PC-9 (cell line): ENCODE data around the gene NUDT17. TPM values are rescaled to one million over a fixed set of nuclear protein-coding genes. Genes with fewer than 3 reads are reported as not detected.

Experiments
- BruUV-seq: library from RNA; stranded (reverse); fragments of 400-500 nt; replicated peaks from 2 replicates; lab custom pipeline; 2021; lab: Mats Ljungman, UMichigan
- CTCF ChIA-PET: fragments of 300-600 bp; sonication (Branson Sonifier 250); formaldehyde crosslinking; loops from one replicate; lab custom pipeline; 2022; ENCODE audit warnings: antibody characterized with exemption; lab: Charles Lee
- POLR2A ChIA-PET: fragments of 300-600 bp; sonication (Branson Sonifier 250); formaldehyde crosslinking; loops from one replicate; lab custom pipeline; 2022; ENCODE audit warnings: antibody characterized with exemption; ENCODE audit not compliant: unreplicated experiment; lab: Charles Lee
- DNase-seq, 2 experiments: peaks; one replicate each; pipeline versions ENCODE4 v3.0.0 to v3.0.0-alpha.2; 2015 to 2022; ENCODE audit warnings: mixed read lengths in 1 of 2
- H2AFZ ChIP-seq: fragments of 200-600 bp; sonication (generic); 2 replicates; pipeline ENCODE4 v1.8.1; 2017; ENCODE audit warnings: antibody characterized with exemption
- H3F3A ChIP-seq: fragments of 200-600 bp; sonication (generic); 2 replicates; pipeline ENCODE4 v1.8.1; 2017; ENCODE audit warnings: antibody characterized with exemption, mild to moderate bottlenecking, low read depth; ENCODE audit not compliant: insufficient read depth
- H3K27ac ChIP-seq: fragments of 200-600 bp; sonication (generic); 2 replicates; pipeline ENCODE4 v1.6.1; 2016; ENCODE audit warnings: mixed run types
- H3K27me3 ChIP-seq: fragments of 200-600 bp; sonication (generic); 2 replicates; pipeline ENCODE4 v1.6.1; 2016; ENCODE audit warnings: low read depth, mixed run types; ENCODE audit not compliant: insufficient read depth
- H3K36me3 ChIP-seq: fragments of 200-600 bp; sonication (generic); 2 replicates; pipeline ENCODE4 v1.6.1; 2016; ENCODE audit warnings: low read depth, mixed run types
- H3K4me1 ChIP-seq: fragments of 200-600 bp; sonication (generic); replicated peaks from 2 replicates; pipeline ENCODE4 v1.6.1; 2016; ENCODE audit warnings: mixed run types; ENCODE audit not compliant: insufficient read depth
- H3K4me2 ChIP-seq: fragments of 200-600 bp; sonication (generic); 2 replicates; pipeline ENCODE4 v1.6.1; 2017; ENCODE audit warnings: mixed run types
- H3K4me3 ChIP-seq: fragments of 200-600 bp; sonication (generic); 2 replicates; pipeline ENCODE4 v1.6.1; 2016; ENCODE audit warnings: mixed run types
- H3K79me2 ChIP-seq: fragments of 200-600 bp; sonication (generic); 2 replicates; pipeline ENCODE4 v1.6.1; 2017; ENCODE audit warnings: low read depth, mixed run types
- H3K9me2 ChIP-seq: fragments of 200-600 bp; sonication (generic); 2 replicates; pipeline ENCODE4 v1.8.1; 2017; ENCODE audit warnings: mild to moderate bottlenecking; ENCODE audit not compliant: insufficient read depth
- H3K9me3 ChIP-seq: fragments of 200-600 bp; sonication (generic); 2 replicates; pipeline ENCODE4 v1.8.1; 2016; ENCODE audit warnings: low read depth; ENCODE audit not compliant: insufficient read depth
- H4K20me1 ChIP-seq: fragments of 200-600 bp; sonication (generic); 2 replicates; pipeline ENCODE4 v1.8.1; 2017; ENCODE audit not compliant: insufficient read depth
- EZH2 ChIP-seq: fragments of 200-600 bp; sonication (generic); IDR thresholded peaks from 2 replicates; pipeline ENCODE4 v1.8.0; 2017; ENCODE audit warnings: antibody characterized with exemption, low read depth
- intact Hi-C: fragments of 100-400 bp; cut with micrococcal nuclease; formaldehyde crosslinking; loops from one replicate; pipeline ENCODE4 v1.10.0; 2022; ENCODE audit not compliant: unreplicated experiment
- total RNA-seq: library from RNA; stranded (reverse); gene quantifications from 2 replicates; pipeline ENCODE4 v1.2.3, GENCODE V29; 2021
- TF ChIP-seq, protein P1 (sequence below): fragments of 200-600 bp; sonication (generic); conservative IDR thresholded peaks from 2 replicates; pipeline ENCODE4 v1.6.1; 2017; ENCODE audit warnings: mixed run types, antibody characterized with exemption, mild to moderate bottlenecking, moderate library complexity

The NUDT17 gene
- total RNA-seq, 1 experiment from 2014 or later = 1.0 TPM

DNA sequence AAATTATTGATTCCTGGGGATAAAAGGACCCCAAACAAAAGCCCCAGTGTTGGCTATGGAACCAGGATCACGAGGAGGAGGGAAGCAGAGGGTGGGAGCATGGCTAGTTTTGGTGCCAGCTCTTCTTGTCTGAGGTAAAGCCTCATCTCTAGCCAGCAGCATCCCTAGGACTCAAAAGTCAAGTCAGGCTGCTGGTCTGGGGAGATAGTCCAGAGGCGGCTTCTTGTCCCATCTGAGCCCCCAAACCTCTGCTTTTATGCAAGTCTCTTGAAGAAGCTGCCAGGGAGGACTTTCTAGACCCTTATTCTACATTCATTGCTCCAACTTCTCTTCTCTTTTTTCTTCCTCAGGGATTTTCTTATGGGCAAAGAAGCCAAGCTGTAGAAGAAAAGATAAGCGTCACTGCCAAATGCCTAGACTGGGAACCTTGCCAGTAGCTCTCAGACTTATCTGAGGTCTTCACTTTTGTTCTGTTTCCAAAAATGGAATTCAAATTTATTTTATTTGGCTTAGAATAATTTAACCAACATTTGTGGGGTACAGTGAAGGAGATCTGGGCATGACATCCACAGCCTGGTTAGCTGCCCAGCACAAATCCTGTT, 47.2 kb downstream of the NUDT17 start:
- BruUV-seq = TSS peak; percentile 77
- no peaks in the 10 kb centered on the region for H3K36me3 ChIP-seq
- POLR2A ChIA-PET = interaction anchor here (0.8 to 1.6 kb wide), 4 partner anchors 33 to 87 kb away, joined by 5 to 19 read pairs (median 8); partner anchors contain the start of genes ANKRD34A, PIAS3 and POLR3GL

DNA sequence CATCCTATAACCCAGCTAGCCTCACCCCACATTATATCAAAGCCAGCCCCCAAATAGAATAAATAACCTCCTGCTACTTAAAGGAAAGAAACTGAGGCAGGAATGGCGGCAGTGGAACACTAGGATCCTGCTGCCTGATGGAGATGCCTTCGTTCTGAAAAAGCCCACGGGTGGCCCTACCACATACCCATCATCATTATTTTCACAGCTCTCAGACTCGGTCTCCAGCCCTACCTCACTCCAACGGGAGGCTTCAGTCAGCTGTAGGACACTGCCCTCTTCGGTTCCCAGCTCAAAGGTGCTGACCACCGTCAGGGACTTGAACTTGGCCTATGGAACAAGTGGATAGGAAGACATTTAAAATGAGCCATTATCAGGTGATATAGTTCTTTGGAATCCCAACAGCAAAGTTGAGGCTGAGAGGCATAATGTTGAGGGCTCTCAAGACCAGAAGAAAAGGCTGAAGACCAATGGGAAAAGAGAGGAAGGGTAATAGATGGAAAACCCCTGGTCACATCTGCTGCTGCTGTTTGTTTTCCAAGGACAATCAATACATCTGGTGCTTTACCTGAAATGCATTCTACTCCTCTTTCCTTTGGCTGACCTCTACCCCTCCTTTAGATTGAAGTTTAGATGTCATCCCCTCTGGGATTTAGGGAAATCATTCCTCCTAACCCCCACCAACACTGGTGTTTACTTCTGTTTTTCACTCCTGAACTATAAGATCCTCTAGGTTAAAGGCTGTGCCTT, 48.1 kb downstream of the NUDT17 start:
- ChIA-PET CTCF (interaction anchor here (2.6 to 3.8 kb wide), 2 partner anchors 16 to 35 kb away, joined by 24 to 29 read pairs; partner anchors contain the start of genes ITGA10 and PIAS3), POLR2A (no interaction called here)
- H3K9me3 ChIP-seq = no peaks in the 10 kb centered on the region
- no peaks in the 10 kb centered on the region for H3K9me2 ChIP-seq
- H3K4me1 ChIP-seq = peaks cover 41% of the 10 kb centered on the region
- no peak for TF ChIP-seq EZH2
- TF ChIP-seq, protein P1, sequence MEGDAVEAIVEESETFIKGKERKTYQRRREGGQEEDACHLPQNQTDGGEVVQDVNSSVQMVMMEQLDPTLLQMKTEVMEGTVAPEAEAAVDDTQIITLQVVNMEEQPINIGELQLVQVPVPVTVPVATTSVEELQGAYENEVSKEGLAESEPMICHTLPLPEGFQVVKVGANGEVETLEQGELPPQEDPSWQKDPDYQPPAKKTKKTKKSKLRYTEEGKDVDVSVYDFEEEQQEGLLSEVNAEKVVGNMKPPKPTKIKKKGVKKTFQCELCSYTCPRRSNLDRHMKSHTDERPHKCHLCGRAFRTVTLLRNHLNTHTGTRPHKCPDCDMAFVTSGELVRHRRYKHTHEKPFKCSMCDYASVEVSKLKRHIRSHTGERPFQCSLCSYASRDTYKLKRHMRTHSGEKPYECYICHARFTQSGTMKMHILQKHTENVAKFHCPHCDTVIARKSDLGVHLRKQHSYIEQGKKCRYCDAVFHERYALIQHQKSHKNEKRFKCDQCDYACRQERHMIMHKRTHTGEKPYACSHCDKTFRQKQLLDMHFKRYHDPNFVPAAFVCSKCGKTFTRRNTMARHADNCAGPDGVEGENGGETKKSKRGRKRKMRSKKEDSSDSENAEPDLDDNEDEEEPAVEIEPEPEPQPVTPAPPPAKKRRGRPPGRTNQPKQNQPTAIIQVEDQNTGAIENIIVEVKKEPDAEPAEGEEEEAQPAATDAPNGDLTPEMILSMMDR = no peak
- no peak overlapping the region for H3K4me2 ChIP-seq
- H2AFZ ChIP-seq = no peak overlapping the region
- H3K79me2 ChIP-seq = no peaks in the 10 kb centered on the region
- no peak overlapping the region for H3K27ac ChIP-seq
- H3K36me3 ChIP-seq = no peaks in the 10 kb centered on the region
- no TSS peak for BruUV-seq
- H3K27me3 ChIP-seq = no peaks in the 10 kb centered on the region
- H3F3A ChIP-seq = peaks cover 26% of the 10 kb centered on the region
- intact Hi-C loops = no loop called here
- no peak for DNase-seq
- no peak overlapping the region for H3K4me3 ChIP-seq
- H4K20me1 ChIP-seq = no peaks in the 10 kb centered on the region

More for the DNA sequence above, 47.2 kb downstream of the NUDT17 start:
- no peak for TF ChIP-seq EZH2
- TF ChIP-seq, protein P1 = no peak
- H3K9me2 ChIP-seq = no peaks in the 10 kb centered on the region
- DNase-seq = no peak
- no peaks in the 10 kb centered on the region for H3K27me3 ChIP-seq
- intact Hi-C loops = loop anchor here (1.0 kb wide), 6 partner anchors 18 to 118 kb away; partner anchors contain the start of genes ITGA10, NUDT17 and PIAS3
- no peak overlapping the region for H3K4me3 ChIP-seq
- CTCF ChIA-PET = interaction anchor here (0.9 to 3.8 kb wide), 13 partner anchors 17 to 140 kb away, joined by 3 to 29 read pairs (median 5); partner anchors contain the start of genes ITGA10, LIX1L, NUDT17 and PIAS3
- peaks cover 46% of the 10 kb centered on the region for H3K4me1 ChIP-seq
- peaks cover 30% of the 10 kb centered on the region for H3F3A ChIP-seq
- no peaks in the 10 kb centered on the region for H3K9me3 ChIP-seq
- peak overlapping the region; percentile 65 for H3K4me2 ChIP-seq
- H4K20me1 ChIP-seq = no peaks in the 10 kb centered on the region
- H3K79me2 ChIP-seq = no peaks in the 10 kb centered on the region
- H2AFZ ChIP-seq = 0 out of 2 replicates have a peak overlapping the region, but pooled peaks have one; percentile 28
- peak overlapping the region; percentile 65 for H3K27ac ChIP-seq

- H3K4me3 ChIP-seq = no peak overlapping the region
- no TSS peak for BruUV-seq
- no peaks in the 10 kb centered on the region for H4K20me1 ChIP-seq
- no peaks in the 10 kb centered on the region for H3K9me3 ChIP-seq
- TF ChIP-seq, protein P1 = no peak
- no peak for TF ChIP-seq EZH2
- CTCF ChIA-PET = no interaction called here
- H3K4me1 ChIP-seq = peaks cover 30% of the 10 kb centered on the region
- DNase-seq = no peak
- H3K4me2 ChIP-seq = no peak overlapping the region
- peaks cover 24% of the 10 kb centered on the region for H3F3A ChIP-seq
- no peaks in the 10 kb centered on the region for H3K9me2 ChIP-seq
- POLR2A ChIA-PET = no interaction called here
- intact Hi-C loops = no loop called here
- H2AFZ ChIP-seq = no peak overlapping the region
- H3K79me2 ChIP-seq = no peaks in the 10 kb centered on the region
- H3K27ac ChIP-seq = no peak overlapping the region
- no peaks in the 10 kb centered on the region for H3K27me3 ChIP-seq
- H3K36me3 ChIP-seq = no peaks in the 10 kb centered on the region
Observed at GRCh38 chr1:145895471-145895870, 50.0 kb downstream of the NUDT17 start.
